Renal cortical epithelial cell (primary cell): Measurements from ENCODE around the gene SPTBN1. TPM values are rescaled to one million over a fixed set of nuclear protein-coding genes. Genes with fewer than 3 reads are reported as not detected.

Experiments
- DNase-seq: peaks from one replicate; pipeline ENCODE4 v3.0.0-alpha.2; 2011; ENCODE audit warnings: low read depth
- total RNA-seq: library from RNA; depleted of rRNA; stranded (reverse); fragments of >200 nt; gene quantifications from 2 replicates; pipeline ENCODE4 v1.2.3, GENCODE V29; 2014

SPTBN1 gene
- total RNA-seq = 415 and 447 TPM in 2 replicates

DNA sequence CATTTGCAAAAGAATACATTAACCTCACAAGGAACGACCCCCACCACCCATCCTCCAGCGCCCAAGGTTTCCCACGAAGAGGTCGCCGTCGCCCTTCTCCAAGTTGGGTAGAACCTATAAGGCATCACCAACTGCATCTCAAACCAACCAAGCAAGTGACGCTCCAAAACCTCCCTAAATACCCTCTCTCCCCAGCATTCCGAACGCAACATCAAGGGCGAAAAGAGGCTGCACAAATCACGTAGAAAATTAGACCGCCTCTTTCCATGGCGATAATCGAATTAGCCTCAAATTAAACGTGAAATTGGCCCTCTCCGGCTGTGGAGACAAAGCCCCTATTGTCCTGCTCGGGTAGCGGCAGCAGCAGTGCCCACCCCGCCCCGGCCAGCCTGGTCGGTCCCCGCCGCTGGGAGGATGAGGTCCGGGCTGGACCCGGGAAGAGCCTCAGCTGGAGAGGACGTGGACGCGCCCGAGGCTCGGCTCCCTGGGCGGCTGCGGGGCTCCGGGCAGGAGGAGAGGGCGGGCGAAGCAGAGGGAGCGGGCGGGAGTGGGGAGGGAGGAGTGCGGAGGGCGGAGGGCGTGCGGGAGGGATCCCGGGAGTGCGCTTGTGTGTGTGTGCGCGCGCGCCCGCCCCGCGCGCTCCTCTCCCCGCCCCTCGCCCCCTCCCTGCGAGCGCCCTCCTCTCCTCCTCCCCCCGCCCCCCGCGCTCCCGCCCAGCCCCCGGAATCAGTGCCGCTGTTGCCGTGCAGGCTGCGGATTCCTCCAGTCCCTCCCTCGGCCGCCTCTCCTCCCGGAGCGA lies at the start of gene SPTBN1:
TSS of gene SPTBN1 (plus strand) at position 765 of the 799 bp plus-strand sequence. CDS start 70,092 bp downstream, outside the sequence.
- peak; percentile 33 for DNase-seq

DNA sequence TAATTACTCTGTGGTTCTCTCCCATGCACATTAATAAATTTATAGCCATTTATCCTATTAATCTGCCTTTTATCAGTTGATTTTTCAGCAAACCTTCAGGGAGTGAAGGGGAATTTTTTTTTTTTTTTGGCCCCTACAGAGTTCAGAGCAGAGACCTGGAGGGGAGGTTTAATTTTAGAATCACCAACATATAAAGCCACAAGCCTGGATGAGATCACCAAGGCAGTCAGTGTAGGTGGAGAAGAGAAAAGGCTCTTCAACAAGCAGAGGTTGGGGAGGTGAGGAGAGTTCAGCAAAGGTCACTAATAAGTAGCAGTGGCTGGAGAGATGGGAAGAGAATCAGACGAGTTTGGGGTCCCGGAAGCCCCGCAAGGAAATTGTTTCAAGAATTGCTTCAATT lies 48.4 kb upstream of the SPTBN1 start:
- DNase-seq = no peak

DNA sequence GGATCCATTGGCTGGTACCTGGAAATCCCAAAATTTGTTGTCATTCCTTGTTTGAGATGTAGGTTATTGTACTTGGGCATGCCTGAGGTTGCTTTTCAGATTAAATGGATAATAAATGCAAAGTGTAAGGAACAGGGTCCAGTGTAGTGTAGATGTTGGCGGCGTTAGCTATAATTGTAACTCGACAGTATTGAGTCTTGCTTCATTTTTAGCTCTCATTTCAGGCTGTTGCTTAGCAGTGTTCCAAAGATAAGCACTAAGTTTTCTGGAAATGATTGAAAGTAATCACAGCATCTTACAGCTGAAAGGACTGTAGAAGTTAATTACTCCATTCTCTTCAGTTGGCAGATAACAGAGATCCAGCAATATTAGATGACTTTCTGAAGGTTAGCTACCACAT lies 47.8 kb upstream of the SPTBN1 start:
- DNase-seq = no peak

DNA sequence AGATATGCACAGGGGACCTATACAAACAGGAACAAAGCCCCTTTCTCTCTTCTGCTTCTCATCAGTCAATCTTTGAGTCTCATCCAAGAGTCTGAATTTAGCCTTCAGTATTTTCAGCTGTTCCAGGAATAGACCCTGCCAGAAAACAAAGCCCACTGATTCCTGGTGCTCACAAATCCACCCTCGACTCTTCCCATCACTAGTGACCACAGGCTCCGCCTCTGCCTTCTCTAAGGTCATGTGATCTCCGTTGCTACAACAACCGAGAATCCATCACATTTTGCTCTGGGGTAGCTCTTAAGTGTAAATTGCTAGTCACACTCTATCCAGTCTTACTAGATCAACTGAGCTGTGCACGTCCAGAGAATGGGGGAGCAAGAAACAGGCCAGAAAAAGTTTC lies 46.4 kb upstream of the SPTBN1 start:
- no peak for DNase-seq

DNA sequence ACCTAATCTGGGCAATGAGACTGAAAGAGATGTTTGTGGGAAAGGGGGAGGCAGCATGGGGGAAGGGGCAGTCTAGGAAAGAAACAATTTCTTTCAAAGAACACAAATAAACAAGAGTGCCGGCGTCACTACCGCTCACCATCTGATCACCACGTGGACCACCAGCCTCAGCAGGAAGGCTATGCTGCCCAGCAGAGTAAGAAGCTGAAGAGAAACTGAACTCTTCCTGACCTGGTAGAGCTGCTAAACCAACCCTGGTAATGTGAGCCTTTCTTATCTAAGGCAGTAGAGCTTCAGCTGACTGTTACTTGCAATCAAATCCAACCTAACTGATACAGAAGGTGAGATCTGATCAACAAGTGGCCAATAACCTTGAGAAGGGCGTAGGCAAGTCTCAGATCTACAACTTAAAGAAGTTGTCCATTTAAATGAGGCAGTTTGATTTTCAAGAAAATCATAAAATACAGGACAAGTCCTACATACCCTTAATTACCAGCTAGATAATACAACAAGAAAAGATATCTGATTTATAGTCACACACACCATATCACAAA lies 44.2 kb upstream of the SPTBN1 start:
- DNase-seq = no peak

DNA sequence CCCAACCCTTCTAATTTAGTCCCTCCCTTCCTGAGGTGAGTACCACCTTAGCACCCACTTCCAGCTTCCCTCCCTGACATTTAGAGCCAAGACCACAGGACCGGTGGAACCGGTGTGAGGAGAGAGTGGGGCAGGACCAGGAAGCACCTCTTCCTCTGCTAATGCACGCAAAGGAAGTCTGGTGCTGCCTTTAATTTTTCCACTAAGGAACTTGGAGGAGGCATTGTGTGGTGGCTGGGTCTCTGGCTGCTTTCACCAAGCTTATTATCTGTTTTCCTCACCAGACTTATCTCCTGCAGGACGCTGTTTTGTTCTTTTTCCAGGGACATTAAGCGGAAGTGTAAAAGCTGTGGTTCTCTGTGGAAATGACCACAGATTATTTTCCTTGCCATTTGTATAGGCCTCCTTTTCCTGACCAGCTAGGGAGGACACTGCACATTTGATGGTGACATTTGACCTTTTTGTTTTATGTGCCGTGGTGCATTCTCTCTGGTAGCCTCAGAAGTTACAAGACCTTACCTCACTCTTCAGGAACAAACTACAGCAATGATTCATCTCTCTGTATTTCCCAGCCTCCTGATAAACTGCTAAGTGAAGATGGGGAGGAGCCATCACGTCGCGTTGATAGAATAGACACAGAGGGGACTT lies 39.8 kb upstream of the SPTBN1 start:
- peak; percentile 11 for DNase-seq

DNA sequence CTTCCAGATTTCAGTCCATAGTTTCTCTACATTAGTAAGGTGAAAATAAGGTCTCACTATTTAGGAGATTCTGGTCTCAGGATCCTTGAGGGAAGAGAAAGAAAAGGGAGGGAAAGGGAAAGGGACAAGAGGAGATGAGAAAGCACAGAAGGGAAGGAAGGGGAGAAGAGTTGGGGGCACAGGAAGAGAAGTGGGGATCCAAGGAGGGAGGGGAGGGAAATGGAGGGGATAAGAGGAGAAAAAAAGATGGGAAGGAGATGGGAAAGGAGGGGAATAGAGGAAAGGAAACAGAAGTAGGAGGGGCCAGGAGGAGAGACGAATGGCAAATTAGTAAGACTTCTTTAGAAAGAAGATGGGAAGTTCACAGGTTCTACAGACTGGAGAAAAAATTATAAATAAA lies 39.2 kb upstream of the SPTBN1 start:
- no peak for DNase-seq

DNA sequence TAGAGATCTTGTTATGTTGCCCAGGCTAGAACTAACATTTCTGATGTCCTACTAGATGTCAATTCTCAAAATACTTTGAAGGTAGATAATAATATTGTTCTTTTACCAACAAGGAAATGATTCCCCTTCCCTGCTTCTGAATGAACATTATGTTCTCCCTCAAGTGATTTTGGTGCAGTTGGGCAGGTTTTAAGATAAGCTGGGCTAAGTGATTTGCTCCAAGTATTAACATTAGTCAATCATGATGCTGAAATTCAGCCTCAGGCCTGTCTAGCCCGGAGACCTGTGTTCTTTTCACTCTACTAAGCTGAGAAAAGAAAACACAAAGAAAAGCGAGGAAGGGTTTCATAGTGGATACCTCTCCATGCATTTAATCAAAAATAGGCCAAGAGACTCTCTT lies 38.5 kb upstream of the SPTBN1 start:
- DNase-seq = no peak

DNA sequence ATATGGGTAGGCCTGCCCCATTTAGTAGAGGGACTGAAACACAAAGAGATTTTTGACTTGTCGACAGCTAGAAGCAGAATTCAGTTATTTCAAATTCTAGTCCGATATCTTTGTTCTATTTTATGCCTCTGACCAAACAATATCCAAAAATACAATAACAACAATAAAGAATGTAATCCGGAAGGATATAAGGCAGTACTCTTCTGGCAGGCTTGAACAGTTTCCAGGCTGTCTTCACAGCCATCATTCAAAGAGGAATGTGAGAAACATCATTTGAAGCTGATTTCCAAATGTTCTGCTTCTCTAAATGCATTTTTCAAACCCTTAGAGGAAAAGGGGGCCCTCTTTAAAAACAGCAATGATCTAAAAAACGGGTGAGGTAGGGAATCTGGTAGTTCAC lies 36.7 kb upstream of the SPTBN1 start:
- no peak for DNase-seq

DNA sequence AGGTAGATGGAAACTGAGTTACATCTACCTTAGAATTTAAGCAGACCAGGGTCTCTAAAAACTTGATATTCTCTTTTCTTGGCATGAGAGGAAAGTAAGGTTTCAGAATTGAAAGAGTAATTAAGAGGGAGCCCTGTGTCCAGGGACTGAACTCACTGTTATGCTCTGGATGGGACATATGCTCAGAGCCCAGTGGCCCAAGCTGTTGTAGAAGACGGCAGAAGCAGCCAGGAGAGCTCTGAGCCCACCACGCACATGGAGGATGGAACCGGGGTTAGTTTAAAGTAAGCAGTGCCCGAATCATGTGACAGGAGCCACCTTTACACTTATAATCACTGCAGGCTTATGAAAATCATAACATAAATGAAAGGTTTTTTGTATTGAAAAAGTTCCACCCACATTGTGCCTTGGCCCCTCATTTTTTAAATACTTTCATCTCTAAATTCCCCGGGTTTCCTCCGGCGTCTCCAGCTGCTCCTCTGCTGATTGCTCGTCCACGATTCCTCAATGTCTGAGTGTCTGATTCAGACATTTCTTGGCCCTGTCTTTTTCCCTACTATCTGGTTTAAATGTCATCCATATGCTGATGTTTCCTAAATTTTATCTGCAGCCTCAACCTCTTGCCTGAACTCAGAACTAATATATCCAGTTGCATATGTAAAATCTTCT lies 36.1 kb upstream of the SPTBN1 start:
- no peak for DNase-seq

DNA sequence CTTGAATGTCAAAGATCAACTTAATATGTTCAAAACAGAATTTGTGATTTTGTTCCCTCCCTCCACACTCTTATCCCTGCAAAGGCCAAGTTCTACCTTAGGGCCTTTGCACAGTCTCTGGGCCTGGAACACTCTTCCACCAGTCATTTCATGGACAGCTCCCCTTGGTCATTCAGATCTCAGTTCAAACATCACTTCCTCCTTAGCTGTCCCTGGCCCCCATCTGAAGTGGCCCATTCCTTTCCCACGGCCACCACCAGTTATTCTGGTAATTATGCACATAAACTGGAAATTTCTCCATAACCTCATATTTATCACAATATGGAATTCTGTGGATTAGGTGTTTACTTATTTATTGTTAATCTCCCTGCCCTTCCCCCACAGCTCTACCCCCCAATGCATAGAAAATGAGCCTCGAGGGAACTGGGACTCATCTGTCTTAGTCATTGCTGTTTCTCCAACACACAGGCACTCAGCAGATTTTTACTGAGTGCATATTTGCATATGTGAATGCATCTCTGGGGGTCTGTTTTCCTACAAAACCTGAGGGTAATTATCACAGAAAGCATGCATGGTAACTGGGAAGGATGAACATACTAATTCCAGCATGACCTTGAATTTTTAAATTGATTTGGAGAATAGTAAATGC lies 35.5 kb upstream of the SPTBN1 start:
- DNase-seq = no peak

DNA sequence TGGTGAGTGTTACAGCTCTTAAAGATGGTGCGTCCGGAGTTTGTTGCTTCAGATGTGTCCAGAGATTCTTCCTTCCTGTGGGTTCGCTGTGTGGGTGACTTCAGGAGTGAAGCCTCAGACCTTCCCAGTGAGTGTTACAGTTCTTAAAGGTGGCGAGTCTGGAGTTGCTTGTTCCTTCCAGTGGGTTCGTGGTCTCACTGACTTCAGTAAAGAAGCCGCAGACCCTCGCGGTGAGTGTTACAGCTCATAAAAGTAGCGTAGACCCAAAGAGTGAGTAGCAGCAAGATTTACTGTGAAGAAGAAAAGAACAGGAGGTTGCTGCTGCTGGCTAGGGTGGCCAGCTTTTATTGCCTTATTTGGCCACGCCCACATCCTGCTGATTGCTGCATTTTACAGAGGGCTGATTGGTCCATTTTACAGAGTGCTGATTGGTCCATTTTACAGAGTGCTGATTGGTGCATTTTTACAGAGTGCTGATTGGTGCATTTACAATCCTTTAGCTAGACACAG lies 34.0 kb upstream of the SPTBN1 start:
- DNase-seq = no peak

DNA sequence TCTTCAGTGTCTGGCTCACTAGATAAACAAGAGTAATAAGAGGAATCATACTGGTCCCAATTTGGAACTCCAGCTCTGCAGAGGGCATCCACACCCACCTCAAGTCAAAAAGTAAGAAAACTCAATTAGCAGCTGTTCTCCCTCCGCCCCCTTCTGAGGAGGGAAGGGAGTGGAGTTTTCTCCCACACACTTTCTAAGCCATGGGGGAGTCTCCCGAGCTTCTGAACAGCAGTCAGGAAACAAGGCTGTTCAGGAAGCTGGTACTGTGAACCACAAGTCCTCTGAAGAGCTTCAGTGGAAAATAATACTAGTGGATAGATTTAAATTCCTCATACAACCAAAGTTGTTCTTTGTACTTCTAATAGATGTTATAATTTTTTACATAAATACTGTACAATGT lies 32.9 kb upstream of the SPTBN1 start:
- no peak for DNase-seq

DNA sequence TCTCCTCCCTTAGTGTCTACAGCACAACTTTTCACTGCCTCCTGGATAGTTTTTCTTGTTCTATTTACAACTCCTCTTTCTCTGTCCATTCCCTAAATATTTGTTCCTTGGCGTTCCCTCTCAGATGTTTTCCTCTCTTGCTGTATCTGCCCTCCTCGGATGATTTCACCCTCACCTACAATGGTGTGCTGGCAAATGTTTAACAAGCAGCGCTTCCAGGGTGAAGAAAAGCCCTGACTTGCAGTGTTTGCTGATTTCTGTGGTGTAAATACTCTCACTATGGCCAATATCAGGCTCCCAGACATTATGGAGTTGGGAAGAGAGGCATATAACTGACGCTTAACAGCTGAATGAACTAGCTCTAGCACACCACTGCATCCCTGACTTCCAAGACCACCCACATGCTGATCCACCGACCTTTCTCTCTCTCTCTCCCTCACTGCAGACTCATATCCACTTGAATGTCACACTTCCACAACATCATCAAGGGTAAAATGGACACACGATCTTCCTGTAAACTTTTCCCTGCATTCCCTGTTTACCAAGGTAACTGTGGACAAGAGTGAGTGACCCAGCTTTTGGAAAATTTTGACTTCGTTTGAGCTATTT lies 31.5 kb upstream of the SPTBN1 start:
- peak; percentile 50 for DNase-seq

DNA sequence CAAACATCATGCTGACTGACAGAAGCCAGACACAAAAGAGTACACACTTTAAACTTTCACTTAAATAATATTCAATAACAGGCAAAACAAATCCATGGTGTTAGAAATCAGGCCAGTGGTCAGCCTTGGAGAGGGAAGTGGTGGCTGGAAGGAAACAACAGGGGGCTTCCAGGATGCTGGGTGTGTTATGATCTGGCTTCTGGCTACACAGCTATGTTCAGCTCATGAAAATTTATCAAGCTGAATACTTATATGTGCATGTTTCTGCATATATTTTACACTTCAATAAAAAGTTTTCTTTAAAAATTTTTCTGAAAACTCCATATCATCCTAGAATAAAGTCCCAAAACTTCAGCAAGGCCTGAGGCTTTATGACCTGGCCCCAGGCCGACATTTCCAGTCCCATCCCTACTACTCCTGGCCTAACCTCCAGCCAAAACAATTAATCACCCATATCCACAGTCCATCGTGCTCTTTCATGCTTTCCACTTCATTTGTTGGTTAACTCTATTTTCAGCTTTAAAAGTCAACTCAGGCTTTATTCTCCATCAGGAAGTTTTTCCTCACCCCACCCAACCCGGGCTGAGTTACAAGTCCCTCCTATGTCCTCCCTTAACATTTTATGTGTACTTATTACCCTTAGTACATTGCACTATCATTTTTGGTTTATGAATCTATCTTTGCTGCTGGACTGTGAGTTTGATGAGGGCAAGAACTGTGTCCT lies 27.9 kb upstream of the SPTBN1 start:
- DNase-seq = peak; percentile 16

DNA sequence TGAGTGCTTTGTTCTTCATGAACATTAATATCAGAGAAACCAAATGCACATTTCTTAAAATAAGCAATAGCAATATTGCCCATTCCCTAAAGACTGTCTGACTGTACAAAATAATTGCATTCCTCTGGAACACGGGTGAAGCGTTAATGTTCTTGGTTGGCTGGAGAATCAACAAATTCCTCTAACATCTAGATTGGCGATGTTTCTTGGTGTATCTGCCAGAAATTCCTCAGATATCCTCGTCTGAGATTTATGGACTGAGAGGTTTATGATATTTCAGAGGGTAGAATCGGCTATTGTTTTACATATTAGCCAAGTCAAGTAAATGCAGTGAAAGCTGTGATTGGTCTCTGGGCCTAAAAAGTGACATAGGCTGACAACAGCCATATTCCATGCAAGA lies 27.1 kb upstream of the SPTBN1 start:
- DNase-seq = no peak

DNA sequence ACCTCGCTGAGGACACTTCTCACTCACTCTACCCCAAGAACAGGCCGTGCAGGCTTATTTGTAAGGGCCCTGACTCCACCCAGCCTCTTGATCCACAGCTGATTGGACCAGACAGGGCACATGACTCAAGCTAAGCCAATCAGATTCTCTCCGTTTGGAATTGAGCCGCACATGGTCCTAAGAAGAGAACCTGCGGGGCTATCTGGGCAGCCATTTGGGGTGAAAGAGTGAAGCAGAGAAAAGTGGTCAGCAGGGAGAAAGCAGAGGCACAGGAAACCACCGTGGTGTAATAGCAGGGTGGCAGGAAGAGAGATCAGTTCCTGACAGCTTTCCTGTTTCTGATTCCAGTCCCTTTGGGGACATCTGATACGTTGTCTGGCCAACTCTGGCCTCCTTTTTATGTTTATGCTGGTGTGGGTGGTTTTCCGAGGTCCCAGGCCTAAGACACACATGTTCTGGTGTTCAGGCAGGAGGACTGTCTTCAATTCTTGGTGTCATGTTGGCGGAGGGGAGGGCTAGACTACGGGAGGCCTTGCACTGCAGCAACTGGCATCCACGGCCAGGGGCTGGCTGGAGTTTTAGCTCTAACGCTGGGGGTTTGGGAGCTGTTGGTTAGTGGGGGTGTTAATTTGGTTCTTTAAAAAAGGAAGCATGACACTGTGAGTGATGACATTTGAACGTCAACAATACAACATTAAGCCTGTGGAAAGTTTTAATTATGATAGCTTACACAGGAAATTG lies 26.1 kb upstream of the SPTBN1 start:
- no peak for DNase-seq

DNA sequence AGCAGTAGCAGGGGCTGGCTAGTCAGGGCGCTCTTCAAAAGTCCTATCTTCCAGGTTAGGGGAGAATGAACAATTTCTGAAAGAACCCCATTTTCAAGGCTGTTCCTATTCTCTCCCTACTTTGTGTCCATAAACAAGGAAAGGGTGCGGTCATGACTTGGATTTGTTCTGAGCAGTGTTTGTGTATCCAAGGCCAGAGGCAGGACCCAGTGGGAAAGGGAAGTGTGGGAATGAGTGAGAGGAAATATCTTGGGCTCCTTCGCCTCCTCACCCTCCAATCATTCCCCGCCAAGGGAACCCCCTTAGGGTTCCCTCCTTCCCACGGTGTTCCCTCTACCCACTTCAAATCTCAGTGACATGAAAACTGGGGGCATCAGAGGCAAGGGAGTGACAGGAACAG lies 25.5 kb upstream of the SPTBN1 start:
- DNase-seq = no peak

DNA sequence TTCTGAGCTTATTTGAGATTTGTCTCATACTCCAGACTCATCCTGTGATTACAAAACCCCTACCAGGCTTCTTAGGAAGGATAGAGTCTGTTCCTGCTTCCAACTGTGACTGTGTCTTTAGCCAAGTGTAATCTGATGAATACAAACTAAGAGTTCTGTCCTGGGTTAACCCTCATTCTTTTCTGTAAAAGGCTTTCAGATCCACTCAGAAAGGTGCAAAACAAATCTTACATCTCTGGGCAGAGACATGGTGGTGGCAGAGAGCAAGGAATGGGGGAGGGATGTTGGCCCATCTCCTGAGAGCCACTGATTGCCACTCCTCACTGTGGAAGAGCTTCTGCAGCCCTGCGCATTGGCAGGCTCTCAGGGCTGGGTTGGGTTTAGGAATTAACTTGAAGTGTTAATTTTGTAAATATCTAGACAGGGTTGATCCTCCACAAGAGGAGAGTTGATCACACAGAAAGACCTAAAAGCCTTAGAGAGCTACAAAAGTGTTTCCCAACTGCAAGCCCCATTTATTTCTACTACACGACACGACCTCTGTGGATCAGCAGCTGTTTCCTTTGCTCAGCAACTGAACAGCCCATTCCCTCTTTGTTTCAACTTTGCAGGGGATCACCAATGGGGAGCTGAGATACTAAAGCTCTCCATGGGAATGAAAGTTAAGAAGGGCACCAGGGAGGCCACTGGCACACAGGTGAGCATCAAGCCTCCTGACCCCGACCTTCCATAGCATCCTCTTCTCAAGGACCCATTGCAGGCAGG lies 23.7 kb upstream of the SPTBN1 start:
- DNase-seq = no peak
